SU-DHL-6 (cell line): ENCODE data around the gene NCOA3.
A peak's percentile ranks its signal among the peaks of the same experiment; 100 is the strongest.
"Not testable (repeated sequence)": the region's sequence is repeated elsewhere in the genome, so short reads cannot be mapped to it uniquely, and the experiment has no call there.

Experiments used
- H2AFZ ChIP-seq: fragments of 200-600 bp; sonication (generic); 2 replicates; pipeline ENCODE4 v1.6.1; 2014; ENCODE audit warnings: low read depth, mild to moderate bottlenecking, moderate library complexity, mixed read lengths, antibody characterized with exemption, low read length; ENCODE audit not compliant: severe bottlenecking
- H3F3A ChIP-seq: fragments of 200-600 bp; shearing (Covaris generic); 2 replicates; pipeline ENCODE4 v1.6.0; 2016; ENCODE audit warnings: antibody characterized with exemption, mild to moderate bottlenecking; ENCODE audit not compliant: insufficient read depth
- H3K27ac ChIP-seq: fragments of 200-600 bp; sonication (generic); 2 replicates; pipeline ENCODE4 v1.5.1; 2016; ENCODE audit warnings: low read depth, mild to moderate bottlenecking, low read length, moderate library complexity, mixed read lengths
- H3K27me3 ChIP-seq: fragments of 200-600 bp; sonication (generic), shearing (Covaris generic); 2 replicates; pipeline ENCODE4 v1.6.0; 2014; ENCODE audit warnings: mild to moderate bottlenecking, low read length
- H3K36me3 ChIP-seq: fragments of 200-600 bp; sonication (generic); 2 replicates; pipeline ENCODE4 v1.6.1; 2014; ENCODE audit warnings: mild to moderate bottlenecking, low read length, mixed read lengths
- H3K4me2 ChIP-seq: fragments of 300-600, 200-600 bp; shearing (Covaris generic), sonication (generic); 2 replicates; pipeline ENCODE4 v1.6.0; 2014; ENCODE audit warnings: low read length, low read depth, mild to moderate bottlenecking; ENCODE audit not compliant: poor library complexity, severe bottlenecking
- H3K4me3 ChIP-seq: fragments of 200-600 bp; sonication (generic); 2 replicates; pipeline ENCODE4 v1.5.1; 2014; ENCODE audit warnings: antibody characterized with exemption, low read length, mild to moderate bottlenecking, mixed read lengths; ENCODE audit not compliant: insufficient read depth, poor library complexity, severe bottlenecking
- H3K79me2 ChIP-seq: fragments of 200-600 bp; sonication (generic); 2 replicates; pipeline ENCODE4 v1.6.1; 2014; ENCODE audit warnings: mild to moderate bottlenecking, low read length, moderate library complexity; ENCODE audit not compliant: insufficient read depth
- H3K9ac ChIP-seq: fragments of 200-600 bp; sonication (generic); 2 replicates; pipeline ENCODE4 v1.7.0; 2014; ENCODE audit warnings: mild to moderate bottlenecking, low read length
- H3K9me2 ChIP-seq: fragments of 200-600 bp; sonication (generic); replicated peaks from 2 replicates; pipeline ENCODE4 v1.6.1; 2014; ENCODE audit warnings: low read length; ENCODE audit not compliant: insufficient read depth
- H3K9me3 ChIP-seq: fragments of 200-600 bp; sonication (generic); 2 replicates; pipeline ENCODE4 v1.6.1; 2014; ENCODE audit warnings: low read length, mixed read lengths; ENCODE audit not compliant: insufficient read depth
- H4K20me1 ChIP-seq: fragments of 200-600 bp; sonication (generic); 2 replicates; pipeline ENCODE4 v1.6.1; 2014; ENCODE audit warnings: low read depth, mild to moderate bottlenecking, antibody characterized with exemption, low read length, moderate library complexity, mixed read lengths
- CTCF ChIP-seq: fragments of 200-600 bp; sonication (generic); IDR thresholded peaks from one replicate; pipeline ENCODE4 v1.5.1; 2017; ENCODE audit warnings: antibody characterized with exemption, mild to moderate bottlenecking, low read length, moderate library complexity; ENCODE audit not compliant: insufficient read depth, poor library complexity, severe bottlenecking
- EZH2phosphoT487 ChIP-seq: fragments of 200-600 bp; sonication (generic), shearing (Covaris generic); conservative IDR thresholded peaks from 2 replicates; pipeline ENCODE4 v1.6.1; 2018; ENCODE audit warnings: mild to moderate bottlenecking, antibody characterized with exemption, low read length, moderate library complexity, mixed read lengths

The NCOA3 gene

GRCh38 chr20:47499053-47499452 lies 2.6 kb upstream of the NCOA3 start:
- no peaks in the 10 kb centered on the region for H3K9me2 ChIP-seq
- H4K20me1 ChIP-seq, result 0 out of 2 replicates have a peak, but pooled peaks cover 5% of the 10 kb centered on the region
- no peaks in the 10 kb centered on the region for H3K27me3 ChIP-seq
- peaks cover 11% of the 10 kb centered on the region for H3K36me3 ChIP-seq
- peak overlapping the region; percentile 51 for H3K9ac ChIP-seq
- H2AFZ ChIP-seq, result no peak overlapping the region
- TF ChIP-seq EZH2phosphoT487 (no peak), CTCF (no peak)
- H3F3A ChIP-seq, result peaks cover 68% of the 10 kb centered on the region
- peaks cover 44% of the 10 kb centered on the region for H3K79me2 ChIP-seq
- H3K4me2 ChIP-seq, result peak overlapping the region; percentile 52
- H3K9me3 ChIP-seq, result no peaks in the 10 kb centered on the region
- H3K4me3 ChIP-seq, result no peak overlapping the region
- peak overlapping the region; percentile 98 for H3K27ac ChIP-seq

DNA sequence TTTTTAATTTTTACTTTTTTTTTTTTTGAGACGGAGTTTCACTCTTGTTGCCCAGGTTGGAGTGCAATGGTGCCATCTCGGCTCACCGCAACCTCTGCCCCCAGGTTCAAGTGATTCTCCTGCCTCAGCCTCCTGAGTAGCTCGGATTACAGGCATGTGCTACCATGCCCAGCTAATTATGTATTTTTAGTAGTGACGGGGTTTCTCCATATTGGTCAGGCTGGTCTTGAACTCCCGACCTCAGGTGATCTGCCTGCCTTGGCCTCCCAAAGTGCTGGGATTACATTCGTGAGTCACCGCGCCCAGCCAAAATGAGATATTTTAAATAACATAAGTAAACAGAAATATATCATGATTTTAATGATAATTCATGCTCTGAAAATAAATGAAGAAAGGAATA lies 1.6 kb upstream of the NCOA3 start:
- peak overlapping the region; percentile 94 for H3K4me2 ChIP-seq
- not testable (repeated sequence) for H3K9me2 ChIP-seq, H3K27me3 ChIP-seq, H2AFZ ChIP-seq, H4K20me1 ChIP-seq, H3K9me3 ChIP-seq
- peak overlapping the region; percentile 93 for H3K27ac ChIP-seq
- H3K4me3 ChIP-seq, result peak overlapping the region; percentile 96
- peaks cover 14% of the 10 kb centered on the region for H3K36me3 ChIP-seq
- H3K79me2 ChIP-seq, result peaks cover 55% of the 10 kb centered on the region
- peak overlapping the region; percentile 99 for H3K9ac ChIP-seq
- peaks cover 69% of the 10 kb centered on the region for H3F3A ChIP-seq

GRCh38 chr20:47500554-47500953 lies 1.1 kb upstream of the NCOA3 start:
- Histone ChIP-seq H3K79me2 (peaks cover 59% of the 10 kb centered on the region), H3K27me3 (no peaks in the 10 kb centered on the region), H3K4me3 (peak overlapping the region; percentile 96), H3F3A (peaks cover 71% of the 10 kb centered on the region), H3K4me2 (peak overlapping the region; percentile 94), H3K9me2 (no peaks in the 10 kb centered on the region), H2AFZ (no peak overlapping the region), H4K20me1 (0 out of 2 replicates have a peak, but pooled peaks cover 7% of the 10 kb centered on the region), H3K9me3 (no peaks in the 10 kb centered on the region), H3K36me3 (peaks cover 14% of the 10 kb centered on the region), H3K9ac (peak overlapping the region; percentile 99), H3K27ac (peak overlapping the region; percentile 93)
- TF ChIP-seq EZH2phosphoT487 (no peak), CTCF (no peak)

DNA sequence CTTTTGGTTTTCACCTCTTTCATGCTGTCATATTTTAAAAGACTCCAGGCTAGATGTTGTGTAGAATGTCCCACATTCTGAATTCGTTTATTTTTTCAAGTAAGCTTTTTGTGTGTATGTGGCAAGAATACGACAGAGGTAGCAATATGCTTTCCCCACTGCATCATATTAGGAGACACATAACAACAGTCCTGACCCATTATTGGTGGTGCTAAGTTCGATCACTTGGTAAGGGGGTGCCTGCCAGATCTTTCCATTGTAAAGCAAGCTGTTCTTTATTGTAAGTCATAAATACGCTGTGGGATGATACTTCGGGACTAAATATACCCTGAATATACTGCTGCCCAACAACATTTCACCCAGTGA lies 588 bp upstream of the NCOA3 start:
- no peak overlapping the region for H2AFZ ChIP-seq
- 0 out of 2 replicates have a peak, but pooled peaks cover 7% of the 10 kb centered on the region for H4K20me1 ChIP-seq
- H3F3A ChIP-seq, result peaks cover 69% of the 10 kb centered on the region
- peak overlapping the region; percentile 96 for H3K4me3 ChIP-seq
- peaks cover 65% of the 10 kb centered on the region for H3K79me2 ChIP-seq
- H3K27me3 ChIP-seq, result no peaks in the 10 kb centered on the region
- TF ChIP-seq CTCF, result no peak
- no peak for TF ChIP-seq EZH2phosphoT487
- peaks cover 14% of the 10 kb centered on the region for H3K36me3 ChIP-seq
- no peaks in the 10 kb centered on the region for H3K9me2 ChIP-seq
- peak overlapping the region; percentile 93 for H3K27ac ChIP-seq
- H3K9me3 ChIP-seq, result no peaks in the 10 kb centered on the region
- H3K4me2 ChIP-seq, result peak overlapping the region; percentile 94
- peak overlapping the region; percentile 99 for H3K9ac ChIP-seq
